GM12878 (cell line): Measurements from ENCODE around the gene KLK6. TPM values are rescaled to one million over a fixed set of nuclear protein-coding genes. Genes with fewer than 3 reads are reported as not detected.

Experiments used
- ATAC-seq: fragments of 200-7000 bp; cut with Tn5 transposase; 3 replicates; pipeline ENCODE4 v1.9.1; 2020; ENCODE audit warnings: mild to moderate bottlenecking, moderate library complexity
- BruUV-seq: library from RNA; stranded (reverse); fragments of 400-500 nt; replicated peaks from 2 replicates; lab custom pipeline; 2021; lab: Mats Ljungman, UMichigan
- CTCF ChIA-PET: fragments of 300-600 bp; sonication (Branson Sonifier 250); formaldehyde crosslinking; extraction: SDS; loops from one replicate; lab custom pipeline; 2021; ENCODE audit warnings: inconsistent platforms; lab: Yijun Ruan, JAX
- POLR2A ChIA-PET: fragments of 350-600 bp; formaldehyde crosslinking; extraction: SDS; loops from one replicate; lab custom pipeline; 2021; ENCODE audit warnings: inconsistent platforms; lab: Charles Lee
- RAD21 ChIA-PET: fragments of 300-600 bp; sonication (Branson Sonifier 250); formaldehyde crosslinking; loops from one replicate; lab custom pipeline; 2023; ENCODE audit warnings: antibody characterized with exemption; ENCODE audit not compliant: unreplicated experiment; lab: Charles Lee
- SMC1A ChIA-PET: fragments of 300-600 bp; sonication (Branson Sonifier 250); formaldehyde crosslinking; loops from one replicate; lab custom pipeline; 2023; ENCODE audit not compliant: unreplicated experiment, uncharacterized antibody; lab: Charles Lee
- DNase-seq: peaks from one replicate; pipeline ENCODE4 v3.0.0-alpha.2; 2011; ENCODE audit warnings: low read depth, low spot score
- FAIRE-seq: peaks from 3 replicates; lab custom pipeline; 2011; peaks lifted over from hg19 to GRCh38; lab: Jason Lieb, UNC
- H2AFZ ChIP-seq: 2 replicates; pipeline ENCODE4 v1.6.0; 2011; ENCODE audit warnings: low read depth, low read length, control low read depth; ENCODE audit not compliant: control insufficient read depth
- H3K27ac ChIP-seq: 2 replicates; pipeline ENCODE4 v1.5.1; 2011; ENCODE audit warnings: control low read depth; ENCODE audit not compliant: control insufficient read depth, insufficient read depth
- H3K27me3 ChIP-seq, 2 experiments: replicated peaks in 1 of 2; 2 replicates each; pipeline versions ENCODE4 v1.6.0 to v1.6.1; 2011; ENCODE audit warnings: low read length in 1 of 2; ENCODE audit not compliant: control insufficient read depth in 2 of 2, insufficient read depth in 2 of 2
- H3K36me3 ChIP-seq, 2 experiments: 2 replicates each; pipeline ENCODE4 v1.5.1; 2011; ENCODE audit warnings: low read length in 1 of 2; ENCODE audit not compliant: control insufficient read depth in 2 of 2, insufficient read depth in 2 of 2
- H3K4me1 ChIP-seq: 2 replicates; pipeline ENCODE4 v1.6.1; 2011; ENCODE audit warnings: mild to moderate bottlenecking, low read length, moderate library complexity, mixed read lengths; ENCODE audit not compliant: control insufficient read depth, insufficient read depth
- H3K4me2 ChIP-seq: 2 replicates; pipeline ENCODE4 v1.6.0; 2011; ENCODE audit warnings: control low read depth; ENCODE audit not compliant: control insufficient read depth, insufficient read depth
- H3K4me3 ChIP-seq: fragments of 200-600 bp; sonication (generic); 2 replicates; pipeline ENCODE4 v1.5.1; 2016
- H3K79me2 ChIP-seq: 2 replicates; pipeline ENCODE4 v1.6.0; 2011; ENCODE audit warnings: low read length; ENCODE audit not compliant: control insufficient read depth, insufficient read depth
- H3K9ac ChIP-seq: 2 replicates; pipeline ENCODE4 v1.8.0; 2011; ENCODE audit warnings: low read length, control low read depth, mixed read lengths; ENCODE audit not compliant: control insufficient read depth, insufficient read depth
- H3K9me3 ChIP-seq: replicated peaks from 3 replicates; pipeline ENCODE4 v1.5.1; 2011; ENCODE audit warnings: mild to moderate bottlenecking, low read length; ENCODE audit not compliant: control insufficient read depth, insufficient read depth
- H4K20me1 ChIP-seq: 2 replicates; pipeline ENCODE4 v1.6.0; 2011; ENCODE audit not compliant: control insufficient read depth, insufficient read depth
- ESRRA ChIP-seq: IDR thresholded peaks from 2 replicates; pipeline ENCODE4 v1.6.1; 2012; ENCODE audit warnings: mild to moderate bottlenecking, low read length, improper control_type of control experiment
- FOXM1 ChIP-seq: IDR thresholded peaks from 2 replicates; pipeline ENCODE4 v1.6.1; 2012; ENCODE audit warnings: low read depth, mild to moderate bottlenecking, inconsistent platforms, low read length, moderate library complexity
- MAX ChIP-seq: IDR thresholded peaks from 2 replicates; pipeline ENCODE4 v1.6.1; 2012; ENCODE audit warnings: low read depth, low read length, improper control_type of control experiment
- NFXL1 ChIP-seq: fragments of 450-650 bp; IDR thresholded peaks from 2 replicates; pipeline ENCODE4 v1.6.1; 2017; ENCODE audit warnings: antibody characterized with exemption, mild to moderate bottlenecking, borderline replicate concordance
- RFX5 ChIP-seq: IDR thresholded peaks from 2 replicates; pipeline ENCODE4 v1.6.1; 2011; ENCODE audit warnings: low read depth, low read length, improper control_type of control experiment
- SP1 ChIP-seq: IDR thresholded peaks from one replicate; pipeline ENCODE4 v1.6.1; 2011; ENCODE audit warnings: low read depth, low read length
- ZNF274 ChIP-seq: IDR thresholded peaks from one replicate; pipeline ENCODE4 v1.8.0; 2011; ENCODE audit not compliant: insufficient read length, insufficient read depth
- WGBS: methylation state at CpG from one replicate; pipeline ENCODE4 v1.1.6; 2016; ENCODE audit warnings: low lambda C conversion rate; ENCODE audit not compliant: insufficient replicate concordance, insufficient coverage; ENCODE audit errors: missing lambda C conversion rate; 5-methylcytosine and 5-hydroxymethylcytosine counted together
- in situ Hi-C: fragments of 300-500 bp; cut with MboI; formaldehyde crosslinking; loops from 9 replicates; pipeline ENCODE4 v1.14.3; 2018; ENCODE audit warnings: mixed read lengths
- intact Hi-C: fragments of 100-400 bp; cut with micrococcal nuclease; formaldehyde crosslinking; loops from one replicate; pipeline ENCODE4 v1.14.2; 2022; ENCODE audit not compliant: unreplicated experiment
- polyA plus RNA-seq, 11 experiments: library from polyadenylated mRNA; depleted of rRNA in 4 of 11; unstranded in 6 of 11; stranded (reverse) in 5 of 11; fragments of >200 nt; fragmentation: Nextera tagmentation in 4 of 11; fragmentation: Illumina TruSeq in 1 of 11; extraction: Ambion mirVana in 4 of 11; extraction: Trizol in 1 of 11; gene quantifications; 1 replicate in 1 of 11; 2 replicates in 10 of 11; pipeline versions ENCODE4 v1.2.1 to v1.2.3, GENCODE V29; 2011 to 2016; ENCODE audit warnings: inconsistent platforms in 2 of 11, missing spikeins in 2 of 11, low read depth in 1 of 11
- total RNA-seq, 4 experiments: library from RNA; depleted of rRNA in 3 of 4; stranded (reverse); fragments of >200 nt in 3 of 4; fragmentation: Illumina TruSeq in 1 of 4; extraction: Trizol in 1 of 4; gene quantifications; 2 replicates each; pipeline versions ENCODE4 v1.2.1 to v1.2.3, GENCODE V29; 2013 to 2021

The KLK6 gene
- total and polyA plus RNA-seq, 10 of the 15 experiments (the other 5 are each of a cell fraction or from before 2014, with no cell fraction given): not detected

- Histone ChIP-seq H3K27ac (no peak overlapping the region), H3K9ac (no peak overlapping the region), H3K4me1 (no peaks in the 10 kb centered on the region), H3K27me3 (no peaks in the 10 kb centered on the region), H2AFZ (no peak overlapping the region), H3K4me3 (no peak overlapping the region), H4K20me1 (no peaks in the 10 kb centered on the region), H3K79me2 (no peaks in the 10 kb centered on the region), H3K9me3 (no peaks in the 10 kb centered on the region), H3K4me2 (no peak overlapping the region), H3K36me3 (no peaks in the 10 kb centered on the region)
- ChIA-PET SMC1A (no interaction called here), RAD21 (no interaction called here), CTCF (no interaction called here), POLR2A (no interaction called here)
- BruUV-seq: no TSS peak
- in situ Hi-C loops (no loop called here), intact Hi-C loops (no loop called here)
- WGBS: 18% methylated on average over 4 of the region's 4 CpGs
- FAIRE-seq (no peak), DNase-seq (no peak), ATAC-seq (no peak)
- TF ChIP-seq MAX: no peak
- TF ChIP-seq NFXL1: no peak
- TF ChIP-seq FOXM1: no peak
- TF ChIP-seq ESRRA: no peak
- no peak for TF ChIP-seq ZNF274
- TF ChIP-seq SP1: no peak
- no peak for TF ChIP-seq RFX5
Measured at GRCh38 chr19:51010066-51010795, 40.8 kb upstream of the KLK6 start.
